Measurements from ENCODE around the gene SLC1A3. TPM values are rescaled to one million over a fixed set of nuclear protein-coding genes. Genes with fewer than 3 reads are reported as not detected.

SLC1A3 gene
- 4.2 TPM for polyA plus RNA-seq
- long read RNA-seq, donor 1, full-length matches to known transcripts, result 2 of 2 reads
- long read RNA-seq, donor 1, partial matches to known transcripts, result 0 of 2 reads
- long read RNA-seq, donor 1, other reads (novel, unspliced or antisense), result 0 of 2 reads
- long read RNA-seq, donor 2, full-length matches to known transcripts, result 4 of 4 reads
- long read RNA-seq, donor 2, partial matches to known transcripts, result 0 of 4 reads
- long read RNA-seq, donor 2, other reads (novel, unspliced or antisense), result 0 of 4 reads
- long read RNA-seq, donor 3, full-length matches to known transcripts, result 2 of 2 reads
- long read RNA-seq, donor 3, partial matches to known transcripts, result 0 of 2 reads
- long read RNA-seq, donor 3, other reads (novel, unspliced or antisense), result 0 of 2 reads
- long read RNA-seq, donor 4, result 0 reads
- long read RNA-seq, donor 5, result 0 reads
- long read RNA-seq, donor 6, partial matches to known transcripts, result 0 of 1 reads
- long read RNA-seq, donor 6, other reads (novel, unspliced or antisense), result 0 of 1 reads
- long read RNA-seq, donor 7, full-length matches to known transcripts, result 1 of 1 reads
- long read RNA-seq, donor 7, partial matches to known transcripts, result 0 of 1 reads
- long read RNA-seq, donor 7, other reads (novel, unspliced or antisense), result 0 of 1 reads
- long read RNA-seq, donor 8, partial matches to known transcripts, result 0 of 1 reads
- long read RNA-seq, donor 8, other reads (novel, unspliced or antisense), result 0 of 1 reads
- long read RNA-seq, donor 9, full-length matches to known transcripts, result 3 of 3 reads
- long read RNA-seq, donor 9, partial matches to known transcripts, result 0 of 3 reads
- long read RNA-seq, donor 9, other reads (novel, unspliced or antisense), result 0 of 3 reads
- long read RNA-seq, donor 10, partial matches to known transcripts, result 0 of 1 reads
- long read RNA-seq, donor 10, other reads (novel, unspliced or antisense), result 0 of 1 reads
- long read RNA-seq, donor 11, full-length matches to known transcripts, result 2 of 2 reads
- long read RNA-seq, donor 11, partial matches to known transcripts, result 0 of 2 reads
- long read RNA-seq, donor 11, other reads (novel, unspliced or antisense), result 0 of 2 reads

DNA sequence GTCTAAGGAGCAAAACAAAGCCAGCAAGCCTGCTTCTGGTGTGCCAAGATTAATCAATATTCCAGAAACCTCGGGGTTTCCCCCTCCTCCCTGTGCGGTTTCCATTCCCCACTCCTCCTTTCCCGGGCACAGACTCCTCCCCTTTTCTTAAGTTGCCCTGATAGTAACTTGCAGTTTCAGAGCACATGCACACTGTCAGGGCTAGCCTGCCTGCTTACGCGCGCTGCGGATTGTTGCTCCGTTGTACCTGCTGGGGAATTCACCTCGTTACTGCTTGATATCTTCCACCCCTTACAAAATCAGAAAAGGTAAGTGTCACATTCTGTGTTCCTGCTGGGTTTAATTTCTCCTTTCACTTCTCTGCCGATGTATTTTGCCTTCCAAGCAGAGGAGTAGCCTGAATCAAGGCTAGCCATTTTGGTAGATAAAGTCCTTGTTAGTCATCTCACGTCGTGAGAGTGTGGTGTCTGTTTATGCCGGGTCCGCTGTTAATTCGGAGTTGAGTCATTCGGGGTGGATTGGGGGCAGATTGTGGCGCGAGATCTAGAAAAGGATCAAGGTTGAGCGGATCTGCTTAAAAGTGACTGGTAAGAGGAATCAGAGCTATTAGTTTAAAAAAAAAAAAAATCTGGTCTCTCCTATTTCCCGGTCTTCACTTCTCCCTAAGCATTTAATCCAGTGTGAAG, at the start of gene SLC1A3:
TSS of gene SLC1A3 (plus strand) at position 179 of the 686 bp plus-strand sequence. CDS start 1,818 bp downstream, outside the sequence.
- Histone ChIP-seq H3K27me3 (ENCODE audit: control insufficient read depth, insufficient read depth, low read length) (peaks cover 9% of the 10 kb centered on the region), H3K4me3 (ENCODE audit: low read length) (peak within 1 kb of the TSS; percentile 57), H3K9me3 (ENCODE audit: control insufficient read depth, low read depth, low read length) (no peaks in the 10 kb centered on the region), H3K4me1 (ENCODE audit: control insufficient read depth, insufficient read depth, low read length) (no peaks in the 10 kb centered on the region), H3K36me3 (ENCODE audit: control insufficient read depth, insufficient read depth, low read length) (no peaks in the 10 kb centered on the region), H3K27ac (ENCODE audit: low read length) (peak within 1 kb of the TSS; percentile 40)
- peak; percentile 62 to 83 for DNase-seq
- 0% methylated on average over 9 of the region's 20 CpGs for WGBS (ENCODE audit: insufficient coverage, low lambda C conversion rate)

DNA sequence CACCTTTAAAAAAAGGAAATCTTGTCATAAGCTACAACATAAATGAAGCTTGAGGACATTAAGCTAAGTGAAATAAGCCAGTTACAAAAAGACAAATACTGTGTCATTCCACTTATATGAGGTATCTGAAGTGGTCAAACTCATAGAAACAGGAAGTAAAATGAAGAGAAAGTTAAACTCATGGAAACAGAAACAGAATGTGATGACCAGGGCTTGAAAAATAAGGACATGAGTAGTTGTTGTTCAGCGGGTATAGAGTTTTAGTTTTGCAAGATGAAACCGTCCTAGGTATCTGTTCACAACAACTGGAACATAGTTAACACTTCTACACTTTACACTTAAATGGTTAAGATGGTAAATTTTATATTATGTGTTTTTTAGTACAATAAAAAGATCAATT, 47.8 kb upstream of the SLC1A3 start:
- H3K27me3 ChIP-seq (ENCODE audit: control insufficient read depth, insufficient read depth, low read length), result no peaks in the 10 kb centered on the region

DNA sequence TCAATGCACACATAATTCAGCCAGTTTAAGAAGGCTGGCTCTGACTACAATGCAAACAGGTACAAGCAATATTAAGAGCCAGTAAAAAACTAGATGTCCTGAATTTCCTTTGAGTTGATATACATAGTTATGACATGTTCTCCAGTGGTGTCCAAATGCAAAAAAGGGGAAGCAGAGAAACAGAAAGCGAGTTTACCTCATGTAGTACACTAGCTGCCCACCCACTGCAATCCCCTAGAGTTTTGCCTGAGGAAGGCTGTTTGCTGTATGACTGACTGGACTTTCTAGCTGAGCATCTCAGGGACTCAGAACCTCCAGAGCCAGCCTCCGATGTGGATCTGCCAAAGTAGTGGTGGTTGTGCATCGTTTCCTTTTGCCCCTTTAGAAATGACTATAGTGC, 44.8 kb upstream of the SLC1A3 start:
- H3K27me3 ChIP-seq (ENCODE audit: control insufficient read depth, insufficient read depth, low read length), result no peaks in the 10 kb centered on the region
- H3K36me3 ChIP-seq (ENCODE audit: control insufficient read depth, insufficient read depth, low read length), result no peaks in the 10 kb centered on the region
- no peaks in the 10 kb centered on the region for H3K4me1 ChIP-seq (ENCODE audit: control insufficient read depth, insufficient read depth, low read length)
- no peak for DNase-seq
- H3K27ac ChIP-seq (ENCODE audit: low read length), result no peak overlapping the region
- no peaks in the 10 kb centered on the region for H3K9me3 ChIP-seq (ENCODE audit: control insufficient read depth, low read depth, low read length)
- WGBS (ENCODE audit: insufficient coverage, low lambda C conversion rate), result no CpG with 5 or more reads among the region's 3 CpGs
- no peak overlapping the region for H3K4me3 ChIP-seq (ENCODE audit: low read length)

More for the DNA sequence above, 47.8 kb upstream of the SLC1A3 start:
- no peaks in the 10 kb centered on the region for H3K4me1 ChIP-seq (ENCODE audit: control insufficient read depth, insufficient read depth, low read length)
- 100% methylated on average over 2 of the region's 2 CpGs for WGBS (ENCODE audit: insufficient coverage, low lambda C conversion rate)
- no peaks in the 10 kb centered on the region for H3K9me3 ChIP-seq (ENCODE audit: control insufficient read depth, low read depth, low read length)
- no peak for DNase-seq
- H3K27ac ChIP-seq (ENCODE audit: low read length), result no peak overlapping the region
- no peak overlapping the region for H3K4me3 ChIP-seq (ENCODE audit: low read length)
- no peaks in the 10 kb centered on the region for H3K36me3 ChIP-seq (ENCODE audit: control insufficient read depth, insufficient read depth, low read length)

DNA sequence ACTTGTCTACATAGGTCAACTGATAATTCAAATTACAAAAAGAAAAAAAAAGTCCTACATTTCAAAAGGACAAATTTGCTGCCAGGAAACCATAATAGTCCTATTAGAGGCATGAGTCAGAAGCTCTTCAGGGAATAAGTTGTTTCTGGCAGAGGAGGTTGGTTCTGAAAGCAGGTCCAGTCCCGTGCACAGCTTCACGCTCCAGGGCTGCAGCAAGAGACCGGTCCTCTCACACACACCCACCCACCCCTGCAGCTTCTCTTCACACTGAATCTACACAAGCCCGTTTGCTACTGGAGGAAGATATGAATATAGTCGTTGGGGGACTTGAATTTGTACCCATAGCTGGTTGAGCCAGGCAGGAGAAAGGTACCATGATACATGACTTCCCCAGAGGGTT, 36.9 kb upstream of the SLC1A3 start:
- Histone ChIP-seq H3K9me3 (ENCODE audit: control insufficient read depth, low read depth, low read length) (no peaks in the 10 kb centered on the region), H3K4me3 (ENCODE audit: low read length) (no peak overlapping the region), H3K27ac (ENCODE audit: low read length) (no peak overlapping the region), H3K4me1 (ENCODE audit: control insufficient read depth, insufficient read depth, low read length) (no peaks in the 10 kb centered on the region), H3K36me3 (ENCODE audit: control insufficient read depth, insufficient read depth, low read length) (no peaks in the 10 kb centered on the region), H3K27me3 (ENCODE audit: control insufficient read depth, insufficient read depth, low read length) (no peaks in the 10 kb centered on the region)
- DNase-seq, result no peak
- no CpG with 5 or more reads among the region's 5 CpGs for WGBS (ENCODE audit: insufficient coverage, low lambda C conversion rate)

DNA sequence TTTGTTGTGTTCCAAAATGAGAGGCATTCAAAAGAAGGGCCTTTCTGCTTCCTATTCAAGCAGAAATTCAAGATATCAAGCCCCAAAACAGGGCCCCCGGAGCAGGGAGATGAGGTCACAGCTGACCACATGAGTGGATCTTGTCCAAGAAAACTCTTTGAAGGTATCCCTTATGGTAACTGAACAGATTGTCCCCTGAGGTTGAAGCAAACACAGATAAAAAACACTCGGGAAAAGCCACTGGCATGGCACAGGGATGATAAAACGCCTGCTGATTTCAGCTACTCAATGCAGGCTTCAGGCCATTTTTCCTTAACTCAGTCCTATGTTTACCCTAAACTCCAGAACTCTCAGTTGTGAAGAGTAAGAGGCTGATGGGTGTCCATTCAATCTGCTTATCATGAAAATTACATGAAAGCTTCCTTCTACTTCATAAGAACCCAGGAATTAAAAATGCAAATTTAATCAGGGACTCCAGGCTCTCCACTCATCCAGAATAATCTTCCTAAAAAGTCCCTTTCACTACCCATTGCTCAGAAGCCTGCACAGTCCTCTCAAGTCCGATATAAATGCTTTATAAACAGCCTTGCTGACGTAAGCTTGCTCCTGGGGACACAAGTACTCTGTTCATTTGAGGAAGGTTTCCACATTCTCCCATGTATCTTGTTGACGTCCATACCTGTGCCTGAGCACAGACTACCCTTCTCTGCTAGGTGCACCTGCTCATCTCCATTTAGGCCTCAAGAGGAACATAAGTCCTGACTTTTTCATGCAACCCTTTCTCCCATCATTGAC, 35.9 kb upstream of the SLC1A3 start:
- Histone ChIP-seq H3K27ac (ENCODE audit: low read length) (no peak overlapping the region), H3K27me3 (ENCODE audit: control insufficient read depth, insufficient read depth, low read length) (no peaks in the 10 kb centered on the region), H3K4me3 (ENCODE audit: low read length) (no peak overlapping the region), H3K4me1 (ENCODE audit: control insufficient read depth, insufficient read depth, low read length) (no peaks in the 10 kb centered on the region), H3K36me3 (ENCODE audit: control insufficient read depth, insufficient read depth, low read length) (no peaks in the 10 kb centered on the region), H3K9me3 (ENCODE audit: control insufficient read depth, low read depth, low read length) (no peaks in the 10 kb centered on the region)
- no CpG with 5 or more reads among the region's 6 CpGs for WGBS (ENCODE audit: insufficient coverage, low lambda C conversion rate)
- DNase-seq, result no peak

DNA sequence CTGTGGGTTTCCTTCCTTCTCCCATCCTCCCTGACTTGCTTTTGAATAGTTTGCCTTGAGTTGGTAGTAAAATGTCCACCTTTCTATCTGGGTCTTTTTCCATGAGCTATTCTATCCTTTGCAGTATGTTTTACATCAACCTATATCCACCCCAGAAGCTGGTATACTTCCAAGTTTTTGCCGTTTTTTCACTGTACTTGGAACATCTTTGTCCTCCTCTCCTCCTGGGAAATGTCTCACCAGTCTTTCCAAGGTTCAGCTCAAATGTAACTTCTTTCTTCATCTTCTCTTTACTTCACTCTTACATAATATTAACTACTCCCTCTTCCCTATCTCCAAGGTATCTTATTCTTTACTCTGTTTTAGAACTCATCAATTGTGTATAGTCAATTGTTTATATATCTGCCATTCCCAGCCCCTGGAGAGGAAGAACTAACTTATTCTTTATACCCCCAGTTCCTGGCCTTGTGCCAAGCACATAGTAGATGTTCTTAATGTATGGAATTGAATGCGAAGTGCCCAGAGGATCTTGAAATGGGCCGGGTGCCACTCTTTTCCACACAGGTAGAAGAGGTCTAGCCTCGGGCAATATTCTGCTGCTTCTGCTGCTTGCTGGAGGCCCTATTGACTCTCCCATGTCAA, 34.9 kb upstream of the SLC1A3 start:
- Histone ChIP-seq H3K4me1 (ENCODE audit: control insufficient read depth, insufficient read depth, low read length) (no peaks in the 10 kb centered on the region), H3K27ac (ENCODE audit: low read length) (no peak overlapping the region), H3K9me3 (ENCODE audit: control insufficient read depth, low read depth, low read length) (no peaks in the 10 kb centered on the region), H3K27me3 (ENCODE audit: control insufficient read depth, insufficient read depth, low read length) (no peaks in the 10 kb centered on the region), H3K36me3 (ENCODE audit: control insufficient read depth, insufficient read depth, low read length) (no peaks in the 10 kb centered on the region), H3K4me3 (ENCODE audit: low read length) (no peak overlapping the region)
- 89% methylated on average over 1 of the region's 4 CpGs for WGBS (ENCODE audit: insufficient coverage, low lambda C conversion rate)
- DNase-seq, result no peak

DNA sequence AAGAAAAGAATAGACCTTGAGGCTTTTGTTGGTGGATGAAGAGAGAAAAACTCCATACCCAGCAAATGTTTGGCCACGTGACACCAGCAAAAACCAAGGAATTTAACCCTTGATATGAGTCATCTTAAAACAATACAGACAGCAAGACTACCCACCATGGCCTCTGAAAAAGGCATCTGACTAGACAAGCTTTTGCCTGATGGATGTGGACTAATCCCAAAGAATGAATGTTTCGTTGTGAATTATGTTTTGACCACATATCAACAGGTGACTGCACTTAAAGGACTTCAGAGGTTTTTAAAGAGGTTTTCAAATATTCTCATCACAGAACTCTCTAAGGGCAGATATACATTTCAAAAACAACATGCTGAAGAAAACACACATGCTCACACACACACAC, 33.0 kb upstream of the SLC1A3 start:
- Histone ChIP-seq H3K27ac (ENCODE audit: low read length) (no peak overlapping the region), H3K4me1 (ENCODE audit: control insufficient read depth, insufficient read depth, low read length) (no peaks in the 10 kb centered on the region), H3K9me3 (ENCODE audit: control insufficient read depth, low read depth, low read length) (no peaks in the 10 kb centered on the region), H3K36me3 (ENCODE audit: control insufficient read depth, insufficient read depth, low read length) (no peaks in the 10 kb centered on the region), H3K27me3 (ENCODE audit: control insufficient read depth, insufficient read depth, low read length) (no peaks in the 10 kb centered on the region), H3K4me3 (ENCODE audit: low read length) (no peak overlapping the region)
- no peak for DNase-seq
- no CpG with 5 or more reads among the region's 2 CpGs for WGBS (ENCODE audit: insufficient coverage, low lambda C conversion rate)

DNA sequence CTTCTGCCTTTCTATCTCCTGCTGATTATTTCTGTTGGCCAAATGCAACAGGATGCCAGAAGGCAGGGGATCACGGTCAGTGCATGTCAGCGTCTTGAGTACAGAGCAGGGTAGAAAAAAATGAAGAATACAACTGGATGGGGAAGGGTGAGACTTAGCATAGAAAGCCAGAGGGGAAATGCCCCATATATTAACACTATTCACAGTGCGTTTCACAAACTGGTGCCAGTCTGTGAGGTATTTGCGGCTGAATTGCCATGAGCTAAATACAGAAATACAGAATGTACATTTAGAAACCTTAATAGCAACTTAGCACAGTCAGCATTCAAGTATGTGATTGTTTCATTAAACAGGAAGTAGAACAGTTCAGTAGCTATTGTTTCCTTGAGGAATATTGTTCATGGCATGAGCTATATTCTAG, 31.0 kb upstream of the SLC1A3 start:
- no peak overlapping the region for H3K4me3 ChIP-seq (ENCODE audit: low read length)
- no peak overlapping the region for H3K27ac ChIP-seq (ENCODE audit: low read length)
- WGBS (ENCODE audit: insufficient coverage, low lambda C conversion rate), result no CpG with 5 or more reads among the region's 4 CpGs
- no peaks in the 10 kb centered on the region for H3K36me3 ChIP-seq (ENCODE audit: control insufficient read depth, insufficient read depth, low read length)
- no peaks in the 10 kb centered on the region for H3K4me1 ChIP-seq (ENCODE audit: control insufficient read depth, insufficient read depth, low read length)
- H3K27me3 ChIP-seq (ENCODE audit: control insufficient read depth, insufficient read depth, low read length), result no peaks in the 10 kb centered on the region
- H3K9me3 ChIP-seq (ENCODE audit: control insufficient read depth, low read depth, low read length), result no peaks in the 10 kb centered on the region
- DNase-seq, result no peak

DNA sequence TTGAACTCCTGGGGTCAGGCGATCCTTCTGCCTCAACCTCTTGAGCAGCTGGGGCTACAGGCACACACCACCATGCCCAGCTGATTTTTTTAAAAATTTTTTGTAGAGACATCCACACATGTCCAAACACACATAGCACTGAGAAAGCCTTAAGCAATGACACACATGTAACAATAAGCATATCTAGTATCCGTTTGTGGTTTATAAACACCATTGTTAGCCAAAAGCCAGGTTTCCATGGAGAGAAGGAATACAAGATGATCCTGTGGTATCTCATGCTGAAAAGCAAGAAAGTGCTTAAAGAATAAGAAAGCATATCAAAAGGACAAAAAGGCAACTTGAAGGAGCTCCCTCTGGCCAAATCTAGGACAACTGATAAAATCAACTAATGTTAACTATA, 29.7 kb upstream of the SLC1A3 start:
- Histone ChIP-seq H3K36me3 (ENCODE audit: control insufficient read depth, insufficient read depth, low read length) (no peaks in the 10 kb centered on the region), H3K4me3 (ENCODE audit: low read length) (no peak overlapping the region), H3K9me3 (ENCODE audit: control insufficient read depth, low read depth, low read length) (no peaks in the 10 kb centered on the region), H3K27ac (ENCODE audit: low read length) (no peak overlapping the region), H3K4me1 (ENCODE audit: control insufficient read depth, insufficient read depth, low read length) (no peaks in the 10 kb centered on the region), H3K27me3 (ENCODE audit: control insufficient read depth, insufficient read depth, low read length) (peaks cover 2% of the 10 kb centered on the region)
- WGBS (ENCODE audit: insufficient coverage, low lambda C conversion rate), result no CpG with 5 or more reads among the region's 2 CpGs
- no peak for DNase-seq

Measured in large intestine (tissue), 12 donors.